Body of pancreas (tissue), 4 donors: ENCODE data around the gene NKX2-3.

ENCODE experiments used
- CTCF ChIP-seq, 7 experiments: fragments of 450-650 bp in 4 of 7; fragments of 200-600 bp in 3 of 7; sonication (generic) in 3 of 7; IDR thresholded peaks; one replicate each; pipeline ENCODE4 v1.5.1; 2016 to 2019; ENCODE audit warnings: antibody characterized with exemption in 7 of 7
- POLR2A ChIP-seq, 3 donors: fragments of 450-650 bp; IDR thresholded peaks; one replicate each; pipeline ENCODE4 v1.6.1; 2016; ENCODE audit warnings: antibody characterized with exemption in 3 of 3, mild to moderate bottlenecking in 2 of 3

GRCh38 chr10:99579971-99580370, 47.2 kb downstream of the NKX2-3 start:
- TF ChIP-seq POLR2A (IDR thresholded peaks at IDR 0.05), result no peak
- TF ChIP-seq CTCF (IDR thresholded peaks at IDR 0.05), result no peak
